ENCODE data around the gene KCNQ1. TPM values are rescaled to one million over a fixed set of nuclear protein-coding genes. Genes with fewer than 3 reads are reported as not detected.
"Not testable (repeated sequence)": the region's sequence is repeated elsewhere in the genome, so short reads cannot be mapped to it uniquely, and the experiment has no call there.

The KCNQ1 gene
- total RNA-seq, 1 donor from 2014 or later, result 4.8 TPM

GRCh38 chr11:2482745-2483144, 37.9 kb downstream of the KCNQ1 start:
- no peak overlapping the region for H3K27ac Mint-ChIP-seq
- peaks cover 11% of the 10 kb centered on the region for H3K9me3 Mint-ChIP-seq
- DNase-seq (ENCODE audit: extremely low spot score, unreplicated experiment), result peak; percentile 25

GRCh38 chr11:2483426-2483825, 38.6 kb downstream of the KCNQ1 start:
- Mint-ChIP-seq H3K27me3 (peaks cover 56% of the 10 kb centered on the region), H3K9me3 (peaks cover 11% of the 10 kb centered on the region), H3K4me1 (ENCODE audit: unreplicated experiment) (no peaks in the 10 kb centered on the region), H3K27ac (no peak overlapping the region), H3K4me3 (no peak overlapping the region), H3K36me3 (no peaks in the 10 kb centered on the region)
- no peak for TF ChIP-seq CTCF (conservative IDR thresholded peaks at IDR 0.05)
- peak; percentile 36 for DNase-seq (ENCODE audit: extremely low spot score, unreplicated experiment)

More at GRCh38 chr11:2482745-2483144, 37.9 kb downstream of the KCNQ1 start:
- Mint-ChIP-seq H3K36me3 (no peaks in the 10 kb centered on the region), H3K27me3 (peaks cover 54% of the 10 kb centered on the region), H3K4me1 (ENCODE audit: unreplicated experiment) (no peaks in the 10 kb centered on the region), H3K4me3 (no peak overlapping the region)
- TF ChIP-seq CTCF (conservative IDR thresholded peaks at IDR 0.05), result no peak

GRCh38 chr11:2484576-2485125, 39.8 kb downstream of the KCNQ1 start:
- peaks cover 63% of the 10 kb centered on the region for H3K27me3 Mint-ChIP-seq
- no peaks in the 10 kb centered on the region for H3K4me1 Mint-ChIP-seq (ENCODE audit: unreplicated experiment)
- H3K36me3 Mint-ChIP-seq, result no peaks in the 10 kb centered on the region
- DNase-seq (ENCODE audit: extremely low spot score, unreplicated experiment), result peak; percentile 53
- H3K9me3 Mint-ChIP-seq, result peaks cover 17% of the 10 kb centered on the region
- TF ChIP-seq CTCF (conservative IDR thresholded peaks at IDR 0.05), result no peak
- H3K27ac Mint-ChIP-seq, result no peak overlapping the region
- no peak overlapping the region for H3K4me3 Mint-ChIP-seq

GRCh38 chr11:2488004-2488403, 43.2 kb downstream of the KCNQ1 start:
- peaks cover 56% of the 10 kb centered on the region for H3K27me3 Mint-ChIP-seq
- H3K36me3 Mint-ChIP-seq, result no peaks in the 10 kb centered on the region
- no peak for DNase-seq (ENCODE audit: extremely low spot score, unreplicated experiment)
- no peak for TF ChIP-seq CTCF (conservative IDR thresholded peaks at IDR 0.05)
- peaks cover 12% of the 10 kb centered on the region for H3K9me3 Mint-ChIP-seq
- no peak overlapping the region for H3K4me3 Mint-ChIP-seq
- H3K27ac Mint-ChIP-seq, result no peak overlapping the region
- H3K4me1 Mint-ChIP-seq (ENCODE audit: unreplicated experiment), result no peaks in the 10 kb centered on the region

- Mint-ChIP-seq H3K27me3 (peaks cover 58% of the 10 kb centered on the region), H3K4me3 (no peak overlapping the region), H3K9me3 (peaks cover 12% of the 10 kb centered on the region), H3K36me3 (no peaks in the 10 kb centered on the region), H3K4me1 (ENCODE audit: unreplicated experiment) (no peaks in the 10 kb centered on the region), H3K27ac (no peak overlapping the region)
- no peak for DNase-seq (ENCODE audit: extremely low spot score, unreplicated experiment)
- no peak for TF ChIP-seq CTCF (conservative IDR thresholded peaks at IDR 0.05)
Observed at GRCh38 chr11:2489083-2489482, 44.3 kb downstream of the KCNQ1 start.

- H3K4me1 Mint-ChIP-seq (ENCODE audit: unreplicated experiment), result not testable (repeated sequence)
Observed at GRCh38 chr11:2497951-2498350, 53.1 kb downstream of the KCNQ1 start.

More at GRCh38 chr11:2497951-2498350, 53.1 kb downstream of the KCNQ1 start:
- Mint-ChIP-seq H3K27me3 (peaks cover 72% of the 10 kb centered on the region), H3K9me3 (peaks cover 16% of the 10 kb centered on the region)
- H3K4me3 Mint-ChIP-seq; H3K36me3 Mint-ChIP-seq; H3K27ac Mint-ChIP-seq; DNase-seq (ENCODE audit: extremely low spot score, unreplicated experiment): not testable (repeated sequence)

All from type B pancreatic cell (in vitro differentiated cells).